GM18505 (cell line): ENCODE results near the gene WDR38.

Experiments used
- ATAC-seq: cut with Tn5 transposase; IDR thresholded peaks from one replicate; pipeline ENCODE4 v1.9.1; 2021; ENCODE audit not compliant: unreplicated experiment
- POLR2A ChIP-seq: IDR thresholded peaks from 4 replicates; pipeline ENCODE4 v1.6.1; 2011; ENCODE audit warnings: borderline replicate concordance; ENCODE audit not compliant: insufficient read depth, insufficient read length; ENCODE audit errors: extremely low read depth

Gene WDR38

GRCh38 chr9:124875501-124875900 lies 22.2 kb downstream of the WDR38 start:
- no peak for ATAC-seq
- TF ChIP-seq POLR2A: no peak

GRCh38 chr9:124877021-124877782 lies 23.9 kb downstream of the WDR38 start:
- TF ChIP-seq POLR2A: no peak
- no peak for ATAC-seq

GRCh38 chr9:124878021-124878420 lies 24.8 kb downstream of the WDR38 start:
- no peak for ATAC-seq
- TF ChIP-seq POLR2A: no peak

- no peak for ATAC-seq
- TF ChIP-seq POLR2A: no peak
Observed at GRCh38 chr9:124878518-124878917, 25.3 kb downstream of the WDR38 start.

- ATAC-seq: no peak
- no peak for TF ChIP-seq POLR2A
Observed at GRCh38 chr9:124879226-124879625, 26.0 kb downstream of the WDR38 start.

- no peak for ATAC-seq
- TF ChIP-seq POLR2A: no peak
Observed at GRCh38 chr9:124880501-124880900, 27.2 kb downstream of the WDR38 start.

- ATAC-seq: no peak
- TF ChIP-seq POLR2A: no peak
Observed at GRCh38 chr9:124881138-124881743, 28.0 kb downstream of the WDR38 start.

- no peak for TF ChIP-seq POLR2A
- ATAC-seq: no peak
Observed at GRCh38 chr9:124882231-124882630, 29.0 kb downstream of the WDR38 start.

GRCh38 chr9:124884376-124884775 lies 31.1 kb downstream of the WDR38 start:
- no peak for ATAC-seq
- no peak for TF ChIP-seq POLR2A

- no peak for ATAC-seq
- TF ChIP-seq POLR2A: no peak
Observed at GRCh38 chr9:124885551-124885950, 32.3 kb downstream of the WDR38 start.

- no peak for ATAC-seq
- TF ChIP-seq POLR2A: no peak
Observed at GRCh38 chr9:124886461-124886860, 33.2 kb downstream of the WDR38 start.

GRCh38 chr9:124886866-124887492 lies 33.7 kb downstream of the WDR38 start:
- TF ChIP-seq POLR2A: no peak
- no peak for ATAC-seq

- no peak for TF ChIP-seq POLR2A
Observed at GRCh38 chr9:124887832-124888231, 34.6 kb downstream of the WDR38 start.

GRCh38 chr9:124889006-124889405 lies 35.7 kb downstream of the WDR38 start:
- no peak for ATAC-seq
- no peak for TF ChIP-seq POLR2A

More at GRCh38 chr9:124887832-124888231, 34.6 kb downstream of the WDR38 start:
- no peak for ATAC-seq

GRCh38 chr9:124890179-124890578 lies 36.9 kb downstream of the WDR38 start:
- no peak for ATAC-seq
- no peak for TF ChIP-seq POLR2A
